Left cardiac atrium (tissue), 4 donors: ENCODE data around the gene MOSPD2. TPM values are rescaled to one million over a fixed set of nuclear protein-coding genes. Genes with fewer than 3 reads are reported as not detected.

ENCODE experiments used
- ATAC-seq, 2 donors: fragments of 200-7000 bp; cut with Tn5 transposase; one replicate each; pipeline ENCODE4 v1.9.1; 2020; ENCODE audit warnings: mild to moderate bottlenecking in 2 of 2, moderate library complexity in 2 of 2
- DNase-seq: peaks from one replicate; pipeline ENCODE4 v3.0.0-alpha.2; 2020
- intact Hi-C, 2 donors: fragments of 100-400 bp; cut with DNase I; formaldehyde crosslinking; loops; one replicate each; pipeline versions ENCODE4 v1.14.1 to v1.15.1; 2022 to 2023
- long read RNA-seq: library from polyadenylated mRNA; unstranded; transcript quantifications from one replicate; pipeline ENCODE4 v2.0.0, GENCODE V29; 2021
- total RNA-seq, 2 donors: library from RNA; stranded (reverse); fragmentation: NEBNext Ultra II Directional; extraction: Animal tissue kit (Norgen Biotek cat#: 25700); gene quantifications; one replicate each; pipeline ENCODE4 v1.2.1, GENCODE V29; 2021
- donor health status: DM: no; HTN: yes; CAD: no.
- donor health status: DM: no; HTN: yes; CAD: no; lungs with severe emphysema.
- donor health status: DM: yes; HTN: yes; CAD: no.
- donor health status: Dilated cardiomyopathy.

MOSPD2 gene
- total RNA-seq = 1 to 10 TPM; 6.9 to 9.0 TPM
- long read RNA-seq, full-length matches to known transcripts = 5 of 5 reads
- long read RNA-seq, partial matches to known transcripts = 0 of 5 reads
- long read RNA-seq, other reads (novel, unspliced or antisense) = 0 of 5 reads

GRCh38 chrX:14872851-14873675, at the start of gene MOSPD2, which contains the start of gene FANCB:
TSS of gene MOSPD2 (plus strand) at chrX:14873421. CDS start at chrX:14873529, 108 bp downstream.
TSS of gene FANCB (minus strand) at chrX:14873069. CDS start at chrX:14865510, 7,559 bp downstream.
- ATAC-seq (peak; percentile 99 to 100), DNase-seq (peak; percentile 94)
- intact Hi-C loops = no loop called here

- no peak for DNase-seq
- intact Hi-C loops = no loop called here
- no peak for ATAC-seq
Measured at GRCh38 chrX:14825851-14826250, 47.4 kb upstream of the MOSPD2 start.

GRCh38 chrX:14826319-14826718, 46.9 kb upstream of the MOSPD2 start:
- no peak for DNase-seq
- ATAC-seq = no peak
- intact Hi-C loops = no loop called here

GRCh38 chrX:14829643-14830042, 43.6 kb upstream of the MOSPD2 start:
- ATAC-seq (no peak), DNase-seq (no peak)
- intact Hi-C loops = no loop called here

GRCh38 chrX:14832151-14832550, 41.1 kb upstream of the MOSPD2 start:
- DNase-seq = no peak
- ATAC-seq = no peak
- intact Hi-C loops = no loop called here

- ATAC-seq = no peak
- intact Hi-C loops = no loop called here
- no peak for DNase-seq
Measured at GRCh38 chrX:14832586-14832985, 40.6 kb upstream of the MOSPD2 start.

GRCh38 chrX:14837155-14837554, 36.1 kb upstream of the MOSPD2 start:
- intact Hi-C loops = no loop called here
- ATAC-seq = no peak

GRCh38 chrX:14843666-14844065, 29.6 kb upstream of the MOSPD2 start:
- intact Hi-C loops = no loop called here
- ATAC-seq = no peak

More at GRCh38 chrX:14837155-14837554, 36.1 kb upstream of the MOSPD2 start:
- DNase-seq = no peak

GRCh38 chrX:14851526-14851925, 21.7 kb upstream of the MOSPD2 start:
- intact Hi-C loops = no loop called here
- ATAC-seq = no peak
- DNase-seq = no peak

More at GRCh38 chrX:14843666-14844065, 29.6 kb upstream of the MOSPD2 start:
- no peak for DNase-seq

- no peak for ATAC-seq
- no peak for DNase-seq
- intact Hi-C loops = no loop called here
Measured at GRCh38 chrX:14864631-14865030, 8.6 kb upstream of the MOSPD2 start.

GRCh38 chrX:14865201-14865600, 8.0 kb upstream of the MOSPD2 start:
- intact Hi-C loops = no loop called here
- no peak for ATAC-seq

GRCh38 chrX:14871767-14872166, 1.5 kb upstream of the MOSPD2 start:
- DNase-seq (no peak), ATAC-seq (no peak)
- intact Hi-C loops = no loop called here

More at GRCh38 chrX:14865201-14865600, 8.0 kb upstream of the MOSPD2 start:
- no peak for DNase-seq

- ATAC-seq = no peak
- intact Hi-C loops = no loop called here
- no peak for DNase-seq
Measured at GRCh38 chrX:14872355-14872754, 866 bp upstream of the MOSPD2 start.

GRCh38 chrX:14873676-14874049, 442 bp downstream of the MOSPD2 start:
- DNase-seq (no peak), ATAC-seq (no peak)
- intact Hi-C loops = no loop called here

GRCh38 chrX:14875624-14876023, 2.4 kb downstream of the MOSPD2 start:
- ATAC-seq (no peak), DNase-seq (no peak)
- intact Hi-C loops = no loop called here

GRCh38 chrX:14883826-14884225, 10.6 kb downstream of the MOSPD2 start:
- intact Hi-C loops = no loop called here
- ATAC-seq (no peak), DNase-seq (no peak)

- DNase-seq (no peak), ATAC-seq (no peak)
- intact Hi-C loops = no loop called here
Measured at GRCh38 chrX:14884714-14885113, 11.5 kb downstream of the MOSPD2 start.

GRCh38 chrX:14886252-14886651, 13.0 kb downstream of the MOSPD2 start:
- intact Hi-C loops = no loop called here
- no peak for ATAC-seq
- no peak for DNase-seq

GRCh38 chrX:14896273-14896672, 23.1 kb downstream of the MOSPD2 start:
- ATAC-seq (no peak), DNase-seq (no peak)
- intact Hi-C loops = no loop called here

- DNase-seq (no peak), ATAC-seq (no peak)
- intact Hi-C loops = no loop called here
Measured at GRCh38 chrX:14897042-14897441, 23.8 kb downstream of the MOSPD2 start.

GRCh38 chrX:14899607-14900006, 26.4 kb downstream of the MOSPD2 start:
- intact Hi-C loops = no loop called here
- DNase-seq (no peak), ATAC-seq (peak; percentile 27 to 53)
